Stomach (tissue), 9 donors: ENCODE results near the gene TCIRG1. TPM values are rescaled to one million over a fixed set of nuclear protein-coding genes. Genes with fewer than 3 reads are reported as not detected.

Experiments
- DNase-seq, 2 donors: peaks; one replicate each; pipeline versions ENCODE4 v3.0.0 to v3.0.0-alpha.2; 2013 to 2019
- H3K27ac ChIP-seq, 5 donors: fragments of 200-600 bp in 4 of 5; sonication (generic) in 4 of 5; one replicate each; pipeline ENCODE4 v1.5.1; 2013 to 2019; ENCODE audit warnings: mild to moderate bottlenecking in 1 of 5, moderate library complexity in 1 of 5
- H3K27me3 ChIP-seq, 3 donors: fragments of 200-600 bp; sonication (generic); one replicate each; pipeline ENCODE4 v1.5.1; 2017 to 2019; ENCODE audit warnings: mixed run types in 1 of 3
- H3K36me3 ChIP-seq, 4 donors: fragments of 200-600 bp; sonication (generic); 1 replicate in 3 of 4; 2 replicates in 1 of 4; pipeline ENCODE4 v1.5.1; 2016 to 2019
- H3K4me1 ChIP-seq, 4 donors: fragments of 200-600 bp; sonication (generic); one replicate each; pipeline ENCODE4 v1.5.1; 2016 to 2019
- H3K4me3 ChIP-seq, 4 donors: fragments of 200-600 bp; sonication (generic) in 3 of 4; one replicate each; pipeline ENCODE4 v1.5.1; 2016 to 2019; ENCODE audit warnings: mild to moderate bottlenecking in 1 of 4
- H3K9me3 ChIP-seq, 4 donors: fragments of 200-600 bp; sonication (generic); one replicate each; pipeline ENCODE4 v1.5.1; 2016 to 2019
- EP300 ChIP-seq: sonication (generic); formaldehyde crosslinking; IDR thresholded peaks from one replicate; pipeline ENCODE4 v1.6.1; 2017; ENCODE audit warnings: antibody characterized with exemption
- POLR2A ChIP-seq, 4 donors: fragments of 450-650 bp; IDR thresholded peaks; one replicate each; pipeline ENCODE4 v1.6.1; 2016; ENCODE audit warnings: antibody characterized with exemption in 4 of 4, control low read depth in 2 of 4, mild to moderate bottlenecking in 1 of 4, moderate library complexity in 1 of 4
- POLR2AphosphoS5 ChIP-seq, 3 donors: sonication (generic); formaldehyde crosslinking; IDR thresholded peaks; one replicate each; pipeline ENCODE4 v1.6.1; 2016; ENCODE audit warnings: antibody characterized with exemption in 3 of 3
- WGBS, 5 donors: extraction: QIAGEN DNeasy Blood & Tissue Kit in 3 of 5; methylation state at CpG; one replicate each; pipeline versions ENCODE4 v1.1.5 to v1.1.7; 2013 to 2018; 5-methylcytosine and 5-hydroxymethylcytosine counted together
- intact Hi-C: fragments of 100-400 bp; cut with DNase I; formaldehyde crosslinking; loops from one replicate; pipeline ENCODE4 v1.15.1; 2023; ENCODE audit warnings: low total_unique reads
- polyA plus RNA-seq, 3 donors: library from polyadenylated mRNA; stranded (reverse); fragments of 200-250 nt; gene quantifications; one replicate each; pipeline ENCODE4 v1.2.3, GENCODE V29; 2013
- total RNA-seq, 5 donors: library from RNA; depleted of rRNA; stranded (reverse); fragments of >200 nt; gene quantifications; one replicate each; pipeline versions ENCODE4 v1.1.0 to v1.2.3, GENCODE V29; 2014 to 2016
- TF ChIP-seq, protein P1 (sequence below), 7 experiments: fragments of 450-650 bp in 4 of 7; fragments of 200-600 bp in 3 of 7; sonication (generic) in 3 of 7; IDR thresholded peaks; one replicate each; pipeline ENCODE4 v1.5.1; 2016 to 2019; ENCODE audit warnings: antibody characterized with exemption in 7 of 7, control low read depth in 2 of 7, mild to moderate bottlenecking in 1 of 7
- donor health status: healthy with polysubstance abuse.
- donor health status: Bipolar disorder and iron deficiency.
- donor health status: healthy.

Gene TCIRG1
- total and polyA plus RNA-seq, 8 donors, result 46.3 to 835 (median 192) TPM

DNA sequence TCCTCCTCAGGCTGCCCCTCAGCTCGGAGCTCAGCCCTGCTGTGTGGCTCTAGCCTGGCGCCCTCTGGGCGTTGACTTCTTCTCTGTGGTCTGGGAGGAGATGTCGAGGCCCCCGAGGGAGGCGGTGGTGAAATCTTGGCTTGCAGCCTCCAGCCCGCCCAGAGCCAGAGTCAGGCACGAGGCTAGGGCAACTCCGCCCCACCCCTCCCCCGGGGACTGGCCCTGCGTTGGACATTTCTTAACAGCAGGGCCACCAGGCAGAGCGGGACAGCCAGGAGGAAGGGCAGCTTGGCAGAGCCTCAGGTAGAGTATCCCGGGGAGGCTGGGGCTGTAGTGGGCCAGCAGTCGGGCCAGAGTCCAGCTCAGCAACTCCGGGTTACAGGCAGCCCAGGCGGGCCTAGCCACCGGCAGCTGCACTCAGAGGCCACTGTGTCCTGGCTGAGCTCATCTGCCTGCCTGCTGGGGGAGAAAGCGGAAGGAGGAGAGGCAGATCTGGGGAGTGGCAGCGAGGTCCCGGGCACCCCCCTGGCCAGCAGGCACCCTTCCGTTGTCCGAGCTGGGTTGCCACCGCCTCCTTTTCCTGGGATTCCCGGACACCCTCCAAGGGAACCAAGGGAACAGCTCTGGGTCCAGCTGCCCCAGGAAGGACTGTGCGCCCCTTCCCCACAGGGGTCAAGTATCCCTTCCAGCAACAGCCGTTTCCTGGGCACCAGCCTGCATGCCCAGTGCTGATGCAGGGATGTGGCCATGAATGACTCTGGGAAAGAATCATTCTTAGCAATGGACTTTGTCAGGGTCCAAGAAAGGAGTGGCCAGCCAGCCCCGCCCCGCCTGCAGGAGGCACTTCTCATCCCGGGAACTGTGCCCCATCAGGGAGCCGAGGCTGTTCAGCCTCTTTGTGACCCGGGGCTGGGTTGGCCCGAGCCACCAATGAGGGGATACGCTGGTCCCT, 28.5 kb upstream of the TCIRG1 start, which contains the start of gene ALDH3B1:
Gene ALDH3B1, plus strand, starts transcription at position 238 of the 952 bp plus-strand sequence. CDS start 4,971 bp downstream, outside the sequence.
- Histone ChIP-seq H3K4me1 (peaks cover 70 to 88% (median 80%) of the 10 kb centered on the region in 4 donors), H3K36me3 (no peaks in the 10 kb centered on the region), H3K27me3 (no peaks in the 10 kb centered on the region), H3K4me3 (peak within 1 kb of the TSS; percentile 28 to 44 (median 38)), H3K27ac (peak within 1 kb of the TSS; percentile 81 to 94 (median 88)), H3K9me3 (no peaks in the 10 kb centered on the region)
- intact Hi-C loops, result no loop called here
- TF ChIP-seq, protein P1, sequence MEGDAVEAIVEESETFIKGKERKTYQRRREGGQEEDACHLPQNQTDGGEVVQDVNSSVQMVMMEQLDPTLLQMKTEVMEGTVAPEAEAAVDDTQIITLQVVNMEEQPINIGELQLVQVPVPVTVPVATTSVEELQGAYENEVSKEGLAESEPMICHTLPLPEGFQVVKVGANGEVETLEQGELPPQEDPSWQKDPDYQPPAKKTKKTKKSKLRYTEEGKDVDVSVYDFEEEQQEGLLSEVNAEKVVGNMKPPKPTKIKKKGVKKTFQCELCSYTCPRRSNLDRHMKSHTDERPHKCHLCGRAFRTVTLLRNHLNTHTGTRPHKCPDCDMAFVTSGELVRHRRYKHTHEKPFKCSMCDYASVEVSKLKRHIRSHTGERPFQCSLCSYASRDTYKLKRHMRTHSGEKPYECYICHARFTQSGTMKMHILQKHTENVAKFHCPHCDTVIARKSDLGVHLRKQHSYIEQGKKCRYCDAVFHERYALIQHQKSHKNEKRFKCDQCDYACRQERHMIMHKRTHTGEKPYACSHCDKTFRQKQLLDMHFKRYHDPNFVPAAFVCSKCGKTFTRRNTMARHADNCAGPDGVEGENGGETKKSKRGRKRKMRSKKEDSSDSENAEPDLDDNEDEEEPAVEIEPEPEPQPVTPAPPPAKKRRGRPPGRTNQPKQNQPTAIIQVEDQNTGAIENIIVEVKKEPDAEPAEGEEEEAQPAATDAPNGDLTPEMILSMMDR (IDR thresholded peaks at IDR 0.05), result no peak
- TF ChIP-seq EP300 (no peak), POLR2AphosphoS5 (IDR thresholded peaks at IDR 0.05) (peak; percentile 54 to 90 (median 90)), POLR2A (IDR thresholded peaks at IDR 0.05) (no peak)
- WGBS, 5 donors, result 8 to 17% (median 15%) methylated on average over 12 to 33 of the region's 33 CpGs
- peak; percentile 89 to 95 for DNase-seq

DNA sequence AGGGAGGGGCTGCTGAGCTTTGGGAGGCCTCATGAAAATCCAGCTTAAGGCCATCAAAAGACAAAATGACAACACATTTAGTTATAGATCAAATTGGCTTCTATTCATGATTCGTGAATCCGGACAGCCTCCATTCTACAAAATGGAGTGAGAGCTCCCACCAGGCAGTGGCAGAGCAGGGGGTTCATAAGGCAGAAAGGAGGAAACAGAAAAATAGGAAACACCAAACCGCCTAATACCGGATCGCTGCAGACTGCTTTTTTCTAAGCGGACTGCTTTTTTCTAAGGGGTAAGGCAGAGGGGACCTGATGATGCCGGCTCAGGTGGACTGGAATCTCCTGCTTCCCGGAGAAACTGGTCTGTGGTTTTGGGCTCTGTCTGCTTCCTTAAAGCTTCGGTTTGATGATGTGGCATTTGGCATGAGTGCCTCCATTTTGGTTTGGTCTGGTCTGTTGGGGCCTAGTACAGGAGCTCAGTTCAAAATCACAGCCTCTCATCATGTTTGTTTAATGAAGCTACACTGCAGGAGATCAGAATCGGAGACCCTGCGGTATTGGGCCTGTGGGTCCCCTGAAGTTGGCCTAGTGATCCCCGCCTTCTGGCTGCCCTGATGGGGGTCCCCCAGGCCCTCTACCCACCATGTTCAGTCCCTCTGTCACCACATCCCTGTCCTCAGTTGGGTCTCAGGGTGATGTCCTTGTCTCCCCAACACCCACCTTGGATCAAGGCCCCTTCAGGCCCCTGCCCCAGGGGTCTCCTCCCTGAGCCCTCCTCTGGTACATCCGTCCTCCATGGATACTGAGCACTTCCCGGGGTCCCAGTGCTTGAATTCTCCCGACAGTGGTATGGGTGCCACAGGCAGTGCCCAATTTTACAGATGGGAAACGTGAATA, 27.5 kb upstream of the TCIRG1 start:
- 72 to 81% (median 78%) methylated on average over 16 of the region's 16 CpGs for WGBS, 5 donors
- peak overlapping the region; percentile 28 to 44 (median 38) for H3K4me3 ChIP-seq
- no peaks in the 10 kb centered on the region for H3K9me3 ChIP-seq
- no peak for DNase-seq
- peak overlapping the region; percentile 81 to 94 (median 88) for H3K27ac ChIP-seq
- TF ChIP-seq EP300, result no peak
- no peak for TF ChIP-seq POLR2A (IDR thresholded peaks at IDR 0.05)
- TF ChIP-seq POLR2AphosphoS5 (IDR thresholded peaks at IDR 0.05), result no peak
- TF ChIP-seq, protein P1 (IDR thresholded peaks at IDR 0.05), result no peak
- no peaks in the 10 kb centered on the region for H3K27me3 ChIP-seq
- no peaks in the 10 kb centered on the region for H3K36me3 ChIP-seq
- intact Hi-C loops, result no loop called here
- peaks cover 70 to 88% (median 80%) of the 10 kb centered on the region in 4 donors for H3K4me1 ChIP-seq

DNA sequence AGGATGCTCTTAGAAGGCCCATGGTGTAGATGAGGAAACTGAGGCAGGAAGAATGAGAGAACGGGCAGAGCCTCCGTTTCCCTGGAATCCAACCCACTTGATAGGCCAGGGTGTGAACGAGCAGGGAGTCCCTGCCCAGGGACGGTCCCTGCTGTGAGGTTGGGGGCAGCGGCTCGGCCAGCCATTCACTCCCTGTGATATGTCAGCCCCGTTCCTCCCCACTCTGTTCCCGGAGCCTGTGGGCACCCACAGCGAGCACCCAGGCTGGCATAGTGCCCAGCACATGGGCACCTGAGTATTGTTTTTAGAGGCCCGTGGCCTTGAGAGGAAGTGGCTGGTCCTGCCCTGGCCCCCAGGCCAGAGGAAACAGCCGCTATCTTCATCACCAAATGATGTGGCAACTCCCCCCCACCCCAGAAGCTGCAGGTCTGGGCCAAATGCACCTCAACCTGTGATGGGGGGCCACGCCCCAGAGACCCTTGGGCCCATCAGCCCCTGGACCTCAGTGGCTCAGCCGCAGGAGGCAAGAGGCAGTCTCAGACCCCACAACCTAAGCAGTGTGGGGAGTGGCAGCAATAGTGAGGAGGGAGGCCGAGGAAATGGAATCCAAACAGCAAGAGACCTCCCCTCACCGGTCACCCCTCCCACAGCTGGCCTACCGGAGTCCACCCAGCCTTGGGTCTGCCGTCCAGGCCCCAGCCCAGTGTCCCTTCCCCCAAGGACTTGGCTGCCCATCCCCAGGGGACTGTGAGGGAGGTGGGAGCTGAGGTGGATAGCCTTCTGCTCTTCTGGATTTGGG, 26.6 kb upstream of the TCIRG1 start:
- Histone ChIP-seq H3K27me3 (no peaks in the 10 kb centered on the region), H3K36me3 (no peaks in the 10 kb centered on the region), H3K4me3 (no peak overlapping the region), H3K9me3 (no peaks in the 10 kb centered on the region), H3K27ac (peak overlapping the region in 4 of 5 donors; percentile 86 to 94 (median 90)), H3K4me1 (peaks cover 75 to 90% (median 82%) of the 10 kb centered on the region in 4 donors)
- peak in 1 of 2 donors; percentile 17 for DNase-seq
- TF ChIP-seq POLR2AphosphoS5 (IDR thresholded peaks at IDR 0.05), result no peak
- TF ChIP-seq POLR2A (IDR thresholded peaks at IDR 0.05), result no peak
- TF ChIP-seq, protein P1 (IDR thresholded peaks at IDR 0.05), result no peak
- no peak for TF ChIP-seq EP300
- WGBS, 5 donors, result 57 to 79% (median 68%) methylated on average over 16 to 17 of the region's 17 CpGs
- intact Hi-C loops, result no loop called here
